GM10266 (cell line): ENCODE measurements around the gene TIAM1.

Experiments
- DNase-seq: peaks from one replicate; pipeline ENCODE4 v3.0.0; 2012; ENCODE audit errors: extremely low spot score
- CTCF ChIP-seq: IDR thresholded peaks from 2 replicates; pipeline ENCODE4 v1.5.1; 2012; ENCODE audit warnings: mild to moderate bottlenecking, low read depth; ENCODE audit not compliant: control insufficient read depth, insufficient read depth; ENCODE audit errors: missing control alignments

TIAM1 gene

GRCh38 chr21:31142600-31142999 lies 201.5 kb downstream of the TIAM1 start:
- TF ChIP-seq CTCF, result no peak
- DNase-seq, result no peak

GRCh38 chr21:31141389-31142000 lies 202.6 kb downstream of the TIAM1 start:
- TF ChIP-seq CTCF, result no peak
- no peak for DNase-seq

- no peak for TF ChIP-seq CTCF
- DNase-seq, result no peak
Measured at GRCh38 chr21:31140676-31141075, 203.4 kb downstream of the TIAM1 start.

- no peak for TF ChIP-seq CTCF
- no peak for DNase-seq
Measured at GRCh38 chr21:31140025-31140424, 204.0 kb downstream of the TIAM1 start.

- no peak for TF ChIP-seq CTCF
- no peak for DNase-seq
Measured at GRCh38 chr21:31137960-31138359, 206.1 kb downstream of the TIAM1 start.

GRCh38 chr21:31136891-31137290 lies 207.2 kb downstream of the TIAM1 start:
- DNase-seq, result no peak
- TF ChIP-seq CTCF, result no peak

- TF ChIP-seq CTCF, result no peak
- no peak for DNase-seq
Measured at GRCh38 chr21:31135531-31136184, 208.4 kb downstream of the TIAM1 start.
